Lower leg skin (tissue), 4 donors: ENCODE results near the gene BCAP31. TPM values are rescaled to one million over a fixed set of nuclear protein-coding genes. Genes with fewer than 3 reads are reported as not detected.

Source experiments
- DNase-seq, 2 donors: peaks; one replicate each; pipeline ENCODE4 v3.0.0-alpha.2; 2019; ENCODE audit warnings: low spot score in 2 of 2
- H3K4me3 ChIP-seq: fragments of 200-600 bp; sonication (generic); 2 replicates; pipeline ENCODE4 v1.5.1; 2017; ENCODE audit warnings: mild to moderate bottlenecking, low read depth; ENCODE audit not compliant: poor library complexity, severe bottlenecking
- POLR2A ChIP-seq, 2 donors: fragments of 450-650 bp; IDR thresholded peaks; one replicate each; pipeline ENCODE4 v1.6.1; 2016 to 2017; ENCODE audit warnings: antibody characterized with exemption in 2 of 2, mild to moderate bottlenecking in 1 of 2, moderate library complexity in 1 of 2
- WGBS, 2 donors: methylation state at CpG; one replicate each; pipeline ENCODE4 v1.1.5; 2018; 5-methylcytosine and 5-hydroxymethylcytosine counted together
- intact Hi-C: fragments of 100-400 bp; cut with DNase I; formaldehyde crosslinking; loops from one replicate; pipeline ENCODE4 v1.15.0; 2023; ENCODE audit warnings: low total_unique reads
- total RNA-seq, 4 donors: library from RNA; depleted of rRNA; stranded (reverse); fragments of >200 nt; gene quantifications; one replicate each; pipeline ENCODE4 v1.1.0, GENCODE V29; 2016
- TF ChIP-seq, protein P1 (sequence below), 3 donors: fragments of 450-650 bp; IDR thresholded peaks; one replicate each; pipeline ENCODE4 v1.5.1; 2016; ENCODE audit warnings: antibody characterized with exemption in 3 of 3, mild to moderate bottlenecking in 3 of 3, moderate library complexity in 2 of 3

The BCAP31 gene
- total RNA-seq, 4 donors from 2014 or later = 139 to 210 (median 169) TPM

DNA sequence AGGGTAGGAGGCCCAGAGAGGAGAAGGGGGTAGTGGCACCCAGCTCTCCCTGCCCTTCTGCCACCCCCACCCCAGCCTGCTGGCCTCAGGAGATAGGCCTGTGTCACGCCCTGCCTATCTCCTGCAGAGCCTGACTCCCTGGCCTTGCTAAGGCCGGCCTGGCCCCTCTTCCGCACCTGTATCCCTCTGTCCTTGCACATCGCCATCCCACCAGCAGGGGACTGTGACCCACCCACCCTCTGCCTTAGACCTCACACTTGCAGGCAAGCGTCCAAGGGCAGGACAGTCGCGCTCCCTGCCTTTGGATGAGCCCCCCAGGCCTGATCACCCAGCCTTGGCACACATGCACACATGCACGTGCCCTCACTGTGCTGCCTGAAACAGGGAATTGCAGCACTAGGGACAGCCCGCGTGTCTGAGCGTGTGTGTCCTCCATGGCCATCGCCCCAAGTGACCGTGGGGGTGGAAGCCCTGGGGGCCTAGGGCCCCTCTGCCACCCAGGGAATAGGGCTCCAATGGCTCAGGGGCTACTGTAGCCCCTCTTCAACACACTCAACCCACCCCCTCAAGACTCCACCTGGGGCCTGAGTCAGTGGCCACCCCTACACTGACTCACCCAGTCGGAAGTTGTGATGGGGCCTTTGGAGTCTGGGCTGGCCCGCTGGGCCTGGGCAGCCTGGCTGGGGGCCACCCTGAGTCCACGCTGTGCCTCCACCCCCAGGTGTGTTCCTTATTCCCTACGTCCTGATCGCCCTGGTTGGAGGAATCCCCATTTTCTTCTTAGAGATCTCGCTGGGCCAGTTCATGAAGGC, 34.3 kb downstream of the BCAP31 start:
- TF ChIP-seq, protein P1, sequence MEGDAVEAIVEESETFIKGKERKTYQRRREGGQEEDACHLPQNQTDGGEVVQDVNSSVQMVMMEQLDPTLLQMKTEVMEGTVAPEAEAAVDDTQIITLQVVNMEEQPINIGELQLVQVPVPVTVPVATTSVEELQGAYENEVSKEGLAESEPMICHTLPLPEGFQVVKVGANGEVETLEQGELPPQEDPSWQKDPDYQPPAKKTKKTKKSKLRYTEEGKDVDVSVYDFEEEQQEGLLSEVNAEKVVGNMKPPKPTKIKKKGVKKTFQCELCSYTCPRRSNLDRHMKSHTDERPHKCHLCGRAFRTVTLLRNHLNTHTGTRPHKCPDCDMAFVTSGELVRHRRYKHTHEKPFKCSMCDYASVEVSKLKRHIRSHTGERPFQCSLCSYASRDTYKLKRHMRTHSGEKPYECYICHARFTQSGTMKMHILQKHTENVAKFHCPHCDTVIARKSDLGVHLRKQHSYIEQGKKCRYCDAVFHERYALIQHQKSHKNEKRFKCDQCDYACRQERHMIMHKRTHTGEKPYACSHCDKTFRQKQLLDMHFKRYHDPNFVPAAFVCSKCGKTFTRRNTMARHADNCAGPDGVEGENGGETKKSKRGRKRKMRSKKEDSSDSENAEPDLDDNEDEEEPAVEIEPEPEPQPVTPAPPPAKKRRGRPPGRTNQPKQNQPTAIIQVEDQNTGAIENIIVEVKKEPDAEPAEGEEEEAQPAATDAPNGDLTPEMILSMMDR (IDR thresholded peaks at IDR 0.05) = no peak
- TF ChIP-seq POLR2A (IDR thresholded peaks at IDR 0.05) = no peak
- H3K4me3 ChIP-seq = no peak overlapping the region
- 46 to 80% methylated on average over 10 to 16 of the region's 19 CpGs for WGBS, 2 donors
- DNase-seq = no peak
- intact Hi-C loops = no loop called here

GRCh38 chrX:153688911-153689590, 35.1 kb downstream of the BCAP31 start:
- no peak overlapping the region for H3K4me3 ChIP-seq
- no peak for DNase-seq
- intact Hi-C loops = no loop called here
- TF ChIP-seq POLR2A (IDR thresholded peaks at IDR 0.05) = no peak
- TF ChIP-seq, protein P1 (IDR thresholded peaks at IDR 0.05) = no peak
- 33% methylated on average over 21 of the region's 53 CpGs; no CpG with 5 or more reads in 1 of the 2 donors for WGBS, 2 donors

DNA sequence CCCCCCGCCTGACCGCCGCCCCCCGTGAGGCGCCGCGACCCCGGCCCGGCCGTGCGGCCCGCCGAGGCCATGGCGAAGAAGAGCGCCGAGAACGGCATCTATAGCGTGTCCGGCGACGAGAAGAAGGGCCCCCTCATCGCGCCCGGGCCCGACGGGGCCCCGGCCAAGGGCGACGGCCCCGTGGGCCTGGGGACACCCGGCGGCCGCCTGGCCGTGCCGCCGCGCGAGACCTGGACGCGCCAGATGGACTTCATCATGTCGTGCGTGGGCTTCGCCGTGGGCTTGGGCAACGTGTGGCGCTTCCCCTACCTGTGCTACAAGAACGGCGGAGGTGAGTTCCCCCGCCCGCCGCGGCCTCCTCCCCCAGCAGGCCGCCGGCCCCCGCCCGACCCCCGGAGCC, 35.7 kb downstream of the BCAP31 start:
- TF ChIP-seq, protein P1 (IDR thresholded peaks at IDR 0.05) = no peak
- no peak for TF ChIP-seq POLR2A (IDR thresholded peaks at IDR 0.05)
- intact Hi-C loops = no loop called here
- no peak for DNase-seq
- H3K4me3 ChIP-seq = peak overlapping the region; percentile 20
- WGBS, 2 donors = 63% methylated on average over 8 of the region's 57 CpGs; no CpG with 5 or more reads in 1 of the 2 donors

- TF ChIP-seq POLR2A (IDR thresholded peaks at IDR 0.05) = no peak
- TF ChIP-seq, protein P1 (IDR thresholded peaks at IDR 0.05) = no peak
- WGBS, 2 donors = 73% methylated on average over 6 of the region's 69 CpGs; no CpG with 5 or more reads in 1 of the 2 donors
- no peak overlapping the region for H3K4me3 ChIP-seq
- no peak for DNase-seq
- intact Hi-C loops = no loop called here
These were observed 36.1 kb downstream of the BCAP31 start for GRCh38 chrX:153688071-153688470.

DNA sequence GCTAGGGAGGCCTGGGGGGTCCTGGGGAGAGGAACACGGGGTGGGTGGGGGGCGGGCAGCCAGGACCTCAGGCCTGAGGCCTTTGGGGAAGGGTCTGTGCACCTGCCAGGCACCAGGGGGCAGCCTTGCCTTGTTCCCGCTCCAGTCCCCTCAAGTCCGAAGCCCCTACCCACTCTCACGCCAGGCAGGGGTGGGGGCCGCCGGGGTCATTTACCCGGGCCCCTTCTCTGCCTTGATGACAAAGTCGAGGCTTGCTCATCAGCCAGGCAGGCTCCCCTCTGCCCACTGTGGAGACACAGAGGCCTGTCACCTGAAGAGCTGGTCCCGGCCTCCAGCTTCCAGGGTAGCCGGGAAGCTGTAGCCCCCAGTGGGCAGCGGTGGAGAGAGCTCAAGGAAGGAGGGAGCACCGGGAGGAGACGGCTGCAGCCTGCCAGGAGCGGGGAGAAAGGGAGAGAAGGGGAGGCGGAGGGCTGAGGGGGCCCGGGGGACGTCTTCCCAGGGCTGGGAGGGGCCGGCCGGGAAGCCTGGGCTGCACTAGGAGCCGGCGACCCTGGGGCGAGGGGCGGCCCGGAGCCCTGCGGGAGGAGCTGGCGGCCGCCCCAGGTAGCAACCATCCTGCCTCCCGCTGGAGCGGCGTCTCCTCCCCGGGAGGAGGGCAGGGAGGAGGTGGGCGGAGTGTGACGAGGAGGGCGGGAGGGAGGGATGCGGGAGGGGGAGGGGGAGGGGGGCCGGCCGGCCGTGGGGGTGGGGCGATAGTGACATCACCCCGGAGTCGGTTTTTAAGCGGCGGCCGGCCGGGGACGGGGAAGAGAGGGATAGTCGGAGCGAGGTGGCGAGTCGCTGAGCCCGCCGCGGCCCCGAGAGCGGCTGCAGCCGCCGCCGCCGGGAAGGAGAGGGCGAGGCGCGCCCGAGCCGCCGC, 36.8 kb downstream of the BCAP31 start, which contains the start of gene SLC6A8:
TSS of gene SLC6A8 (plus strand) at position 806 of the 919 bp plus-strand sequence. CDS start 649 bp downstream, outside the sequence.
- 1 to 39% methylated on average over 29 to 31 of the region's 66 CpGs for WGBS, 2 donors
- TF ChIP-seq POLR2A (IDR thresholded peaks at IDR 0.05) = no peak
- TF ChIP-seq, protein P1 (IDR thresholded peaks at IDR 0.05) = no peak
- intact Hi-C loops = no loop called here
- H3K4me3 ChIP-seq = peak within 1 kb of the TSS; percentile 20
- peak; percentile 40 to 92 for DNase-seq
